Gastrocnemius medialis (tissue), 4 donors: ENCODE data around the gene DGKH. TPM values are rescaled to one million over a fixed set of nuclear protein-coding genes. Genes with fewer than 3 reads are reported as not detected.

Source experiments
- ATAC-seq, 2 donors: fragments of 150-250 bp; one replicate each; pipeline ENCODE4 v1.9.1; 2016
- DNase-seq, 2 donors: peaks; one replicate each; pipeline ENCODE4 v3.0.0-alpha.2; 2019
- H3K27ac ChIP-seq, 4 donors: fragments of 200-600 bp; sonication (generic); 1 replicate in 1 of 4; 2 replicates in 3 of 4; pipeline ENCODE4 v1.5.1; 2016 to 2018; ENCODE audit warnings: mild to moderate bottlenecking in 2 of 4, moderate library complexity in 1 of 4
- H3K27me3 ChIP-seq, 3 donors: fragments of 200-600 bp; sonication (generic) in 2 of 3; 1 replicate in 1 of 3; 2 replicates in 2 of 3; pipeline versions ENCODE4 v1.5.1 to v1.6.0; 2016 to 2019; ENCODE audit warnings: mild to moderate bottlenecking in 1 of 3, moderate library complexity in 1 of 3
- H3K36me3 ChIP-seq, 2 donors: fragments of 200-600 bp; sonication (generic) in 1 of 2; one replicate each; pipeline ENCODE4 v1.5.1; 2017 to 2018
- H3K4me1 ChIP-seq, 2 donors: fragments of 200-600 bp; sonication (generic) in 1 of 2; one replicate each; pipeline ENCODE4 v1.5.1; 2016 to 2017; ENCODE audit warnings: mild to moderate bottlenecking in 2 of 2
- H3K4me3 ChIP-seq, 4 donors: fragments of 200-600 bp; sonication (generic) in 3 of 4; 1 replicate in 1 of 4; 2 replicates in 3 of 4; pipeline ENCODE4 v1.5.1; 2016 to 2019; ENCODE audit warnings: mild to moderate bottlenecking in 2 of 4
- H3K9me3 ChIP-seq, 3 donors: fragments of 200-600 bp; sonication (generic) in 2 of 3; 1 replicate in 1 of 3; 2 replicates in 2 of 3; pipeline ENCODE4 v1.5.1; 2016 to 2019
- POLR2A ChIP-seq, 2 donors: fragments of 450-650 bp; IDR thresholded peaks; one replicate each; pipeline ENCODE4 v1.6.1; 2017; ENCODE audit warnings: antibody characterized with exemption in 2 of 2, mild to moderate bottlenecking in 2 of 2, moderate library complexity in 2 of 2
- in situ Hi-C, 4 donors: fragments of 200-750 bp; cut with MboI; loops; one replicate each; pipeline versions ENCODE4 v1.15.0 to v1.8.0; 2017; ENCODE audit warnings: low sequenced_read_pairs in 4 of 4
- intact Hi-C: fragments of 100-400 bp; cut with DNase I; formaldehyde crosslinking; loops from one replicate; pipeline ENCODE4 v1.15.1; 2023; ENCODE audit warnings: low total_unique reads
- total RNA-seq, 4 donors: library from RNA; depleted of rRNA; stranded (reverse); fragments of >200 nt; gene quantifications; one replicate each; pipeline versions ENCODE4 v1.1.0 to v1.2.3, GENCODE V29; 2016
- TF ChIP-seq, protein P1 (sequence below), 5 experiments: fragments of 450-650 bp in 3 of 5; fragments of 200-600 bp in 2 of 5; sonication (generic) in 2 of 5; IDR thresholded peaks in 4 of 5; conservative IDR thresholded peaks in 1 of 5; 1 replicate in 4 of 5; 2 replicates in 1 of 5; pipeline ENCODE4 v1.5.1; 2016 to 2019; ENCODE audit warnings: antibody characterized with exemption in 5 of 5, mild to moderate bottlenecking in 3 of 5, moderate library complexity in 3 of 5

The DGKH gene
- total RNA-seq, 4 donors from 2014 or later = 2.2 to 3.7 (median 3.0) TPM

DNA sequence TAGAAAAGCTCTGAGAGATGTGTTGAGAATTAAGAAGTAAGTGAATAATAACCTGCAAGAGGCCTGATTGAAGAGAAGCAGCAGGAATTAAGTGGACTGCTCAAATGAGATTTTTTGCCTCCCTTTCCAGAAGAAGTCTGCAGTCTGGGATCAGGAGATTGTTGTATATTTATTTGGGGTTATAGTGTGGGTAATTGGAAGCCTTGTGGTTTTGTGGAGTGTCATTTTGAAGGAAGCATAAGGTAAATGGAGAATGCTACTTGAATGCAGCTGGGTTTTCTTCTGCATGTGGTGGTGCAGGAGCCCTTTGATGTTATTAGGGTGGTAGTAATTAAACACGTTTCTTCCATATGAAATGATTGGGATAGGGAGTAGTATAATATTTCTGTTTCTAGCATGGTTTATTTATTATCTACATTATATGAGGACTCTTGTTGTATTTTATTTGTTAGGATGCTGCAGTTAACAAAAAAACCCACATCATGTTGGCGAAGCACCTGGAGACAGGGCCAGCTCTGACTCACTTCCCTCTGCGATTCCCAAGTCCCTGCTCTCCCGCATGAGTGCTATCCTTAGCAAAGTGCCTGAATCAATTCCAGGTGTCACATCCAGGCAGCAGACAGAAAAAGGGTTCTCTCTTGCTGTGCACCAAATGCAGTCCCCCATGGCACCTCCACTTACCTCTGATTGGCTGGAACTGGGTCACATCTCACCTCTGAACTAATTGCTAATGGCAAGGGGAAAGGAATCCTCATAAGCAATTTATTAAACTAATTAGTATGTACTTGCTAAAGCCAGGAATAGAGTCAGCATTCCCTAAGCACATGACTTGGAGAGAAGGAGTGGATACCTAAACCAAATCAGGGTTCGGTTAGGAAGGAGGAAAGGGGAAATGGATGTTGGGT is 54.8 kb downstream of the DGKH start:
- intact Hi-C loops (no loop called here), in situ Hi-C loops (loop anchor here in 3 of 4 donors (10.0 to 25.0 kb wide), 4 partner anchors 438 to 741 kb away; no protein-coding TSS in a partner anchor)
- Histone ChIP-seq H3K4me3 (no peak overlapping the region), H3K36me3 (no peaks in the 10 kb centered on the region), H3K9me3 (no peaks in the 10 kb centered on the region), H3K4me1 (peaks cover 5 to 7% of the 10 kb centered on the region in 2 donors), H3K27me3 (no peaks in the 10 kb centered on the region), H3K27ac (no peak overlapping the region)
- TF ChIP-seq, protein P1, sequence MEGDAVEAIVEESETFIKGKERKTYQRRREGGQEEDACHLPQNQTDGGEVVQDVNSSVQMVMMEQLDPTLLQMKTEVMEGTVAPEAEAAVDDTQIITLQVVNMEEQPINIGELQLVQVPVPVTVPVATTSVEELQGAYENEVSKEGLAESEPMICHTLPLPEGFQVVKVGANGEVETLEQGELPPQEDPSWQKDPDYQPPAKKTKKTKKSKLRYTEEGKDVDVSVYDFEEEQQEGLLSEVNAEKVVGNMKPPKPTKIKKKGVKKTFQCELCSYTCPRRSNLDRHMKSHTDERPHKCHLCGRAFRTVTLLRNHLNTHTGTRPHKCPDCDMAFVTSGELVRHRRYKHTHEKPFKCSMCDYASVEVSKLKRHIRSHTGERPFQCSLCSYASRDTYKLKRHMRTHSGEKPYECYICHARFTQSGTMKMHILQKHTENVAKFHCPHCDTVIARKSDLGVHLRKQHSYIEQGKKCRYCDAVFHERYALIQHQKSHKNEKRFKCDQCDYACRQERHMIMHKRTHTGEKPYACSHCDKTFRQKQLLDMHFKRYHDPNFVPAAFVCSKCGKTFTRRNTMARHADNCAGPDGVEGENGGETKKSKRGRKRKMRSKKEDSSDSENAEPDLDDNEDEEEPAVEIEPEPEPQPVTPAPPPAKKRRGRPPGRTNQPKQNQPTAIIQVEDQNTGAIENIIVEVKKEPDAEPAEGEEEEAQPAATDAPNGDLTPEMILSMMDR (IDR thresholded peaks at IDR 0.05 in 4 of 5, conservative IDR thresholded peaks at IDR 0.05 in 1 of 5) = no peak
- TF ChIP-seq POLR2A (IDR thresholded peaks at IDR 0.05) = no peak
- DNase-seq (no peak), ATAC-seq (no peak)

GRCh38 chr13:42106998-42107397 is 58.5 kb downstream of the DGKH start:
- no peak overlapping the region for H3K4me3 ChIP-seq
- H3K27me3 ChIP-seq = no peaks in the 10 kb centered on the region
- no peak for ATAC-seq
- H3K9me3 ChIP-seq = no peaks in the 10 kb centered on the region
- DNase-seq = no peak
- TF ChIP-seq, protein P1 (IDR thresholded peaks at IDR 0.05 in 4 of 5, conservative IDR thresholded peaks at IDR 0.05 in 1 of 5) = no peak
- TF ChIP-seq POLR2A (IDR thresholded peaks at IDR 0.05) = no peak
- intact Hi-C loops (no loop called here), in situ Hi-C loops (loop anchor here in 3 of 4 donors (10.0 to 25.0 kb wide), 4 partner anchors 442 to 745 kb away; no protein-coding TSS in a partner anchor)
- H3K27ac ChIP-seq = no peak overlapping the region
- no peaks in the 10 kb centered on the region for H3K36me3 ChIP-seq
- peaks cover 5 to 16% of the 10 kb centered on the region in 2 donors for H3K4me1 ChIP-seq

GRCh38 chr13:42107421-42107820 is 59.0 kb downstream of the DGKH start:
- Histone ChIP-seq H3K36me3 (no peaks in the 10 kb centered on the region), H3K4me1 (peaks cover 5 to 11% of the 10 kb centered on the region in 2 donors), H3K4me3 (no peak overlapping the region), H3K27me3 (no peaks in the 10 kb centered on the region), H3K9me3 (no peaks in the 10 kb centered on the region), H3K27ac (no peak overlapping the region)
- intact Hi-C loops = no loop called here
- in situ Hi-C loops = loop anchor here in 3 of 4 donors (10.0 to 25.0 kb wide), 4 partner anchors 443 to 745 kb away; no protein-coding TSS in a partner anchor
- ATAC-seq = no peak
- TF ChIP-seq POLR2A (IDR thresholded peaks at IDR 0.05) = no peak
- TF ChIP-seq, protein P1 (IDR thresholded peaks at IDR 0.05 in 4 of 5, conservative IDR thresholded peaks at IDR 0.05 in 1 of 5) = no peak
- DNase-seq = no peak

- Histone ChIP-seq H3K4me3 (no peak overlapping the region), H3K36me3 (no peaks in the 10 kb centered on the region), H3K4me1 (peaks cover 3 to 10% of the 10 kb centered on the region in 2 donors), H3K9me3 (no peaks in the 10 kb centered on the region), H3K27ac (no peak overlapping the region), H3K27me3 (no peaks in the 10 kb centered on the region)
- intact Hi-C loops (no loop called here), in situ Hi-C loops (loop anchor here in 3 of 4 donors (10.0 to 25.0 kb wide), 4 partner anchors 443 to 746 kb away; no protein-coding TSS in a partner anchor)
- DNase-seq (no peak), ATAC-seq (no peak)
- TF ChIP-seq, protein P1 (IDR thresholded peaks at IDR 0.05 in 4 of 5, conservative IDR thresholded peaks at IDR 0.05 in 1 of 5) = no peak
- no peak for TF ChIP-seq POLR2A (IDR thresholded peaks at IDR 0.05)
Measured at GRCh38 chr13:42108217-42108616, 59.8 kb downstream of the DGKH start.
